Ovary (tissue), 9 donors: ENCODE data around the gene SCART1. TPM values are rescaled to one million over a fixed set of nuclear protein-coding genes. Genes with fewer than 3 reads are reported as not detected.
"Not testable (repeated sequence)": the region's sequence is repeated elsewhere in the genome, so short reads cannot be mapped to it uniquely, and the experiment has no call there.

ENCODE experiments used
- DNase-seq, 5 donors: peaks; one replicate each; pipeline ENCODE4 v3.0.0-alpha.2; 2019 to 2020
- H3K27ac ChIP-seq, 2 donors: fragments of 200-600 bp; one replicate each; pipeline versions ENCODE4 v1.5.1 to v1.8.0; 2019 to 2022
- H3K27me3 ChIP-seq: fragments of 200-600 bp; one replicate; pipeline ENCODE4 v1.8.0; 2022
- H3K36me3 ChIP-seq: fragments of 200-600 bp; sonication (generic); one replicate; pipeline ENCODE4 v1.5.1; 2019
- H3K4me1 ChIP-seq: one replicate; pipeline ENCODE4 v1.8.1; 2013; ENCODE audit warnings: mild to moderate bottlenecking, moderate library complexity; ENCODE audit not compliant: insufficient read depth
- H3K4me3 ChIP-seq: fragments of 200-600 bp; sonication (generic); one replicate; pipeline ENCODE4 v1.5.1; 2017
- H3K9me3 ChIP-seq, 2 donors: fragments of 200-600 bp in 1 of 2; sonication (generic) in 1 of 2; one replicate each; pipeline versions ENCODE4 v1.5.1 to v1.8.1; 2013 to 2019; ENCODE audit warnings: mild to moderate bottlenecking in 1 of 2, moderate library complexity in 1 of 2
- EP300 ChIP-seq: sonication (generic); formaldehyde crosslinking; IDR thresholded peaks from one replicate; pipeline ENCODE4 v1.6.1; 2017; ENCODE audit warnings: antibody characterized with exemption
- POLR2A ChIP-seq: fragments of 450-650 bp; IDR thresholded peaks from one replicate; pipeline ENCODE4 v1.6.1; 2017; ENCODE audit warnings: antibody characterized with exemption, mild to moderate bottlenecking, moderate library complexity
- WGBS, 3 donors: extraction: QIAGEN DNeasy Blood & Tissue Kit in 1 of 3; methylation state at CpG; one replicate each; pipeline versions ENCODE4 v1.1.5 to v1.1.7; 2013 to 2017; 5-methylcytosine and 5-hydroxymethylcytosine counted together
- intact Hi-C, 4 donors: fragments of 100-400 bp; cut with DNase I; formaldehyde crosslinking; loops; one replicate each; pipeline versions ENCODE4 v1.11.0 to v1.15.1; 2022 to 2023
- polyA plus RNA-seq, 2 donors: library from polyadenylated mRNA; stranded (reverse); fragments of 200-250 nt in 1 of 2; fragments of 350-450 nt in 1 of 2; fragmentation: Illumina TruSeq in 1 of 2; extraction: RNeasy Lipid Tissue Mini Kit (QIAGEN cat#74804) in 1 of 2; gene quantifications; one replicate each; pipeline ENCODE4 v1.2.3, GENCODE V29; 2013 to 2014
- total RNA-seq, 7 donors: library from RNA; depleted of rRNA in 2 of 7; stranded (reverse); fragments of >200 nt in 2 of 7; fragmentation: NEBNext Ultra II Directional in 3 of 7; extraction: Animal tissue kit (Norgen Biotek cat#: 25700) in 3 of 7; gene quantifications; one replicate each; pipeline versions ENCODE4 v1.1.0 to v1.2.4, GENCODE V29; 2016 to 2023
- TF ChIP-seq, protein P1 (sequence below), 3 donors: fragments of 450-650 bp in 2 of 3; fragments of 200-600 bp in 1 of 3; IDR thresholded peaks; one replicate each; pipeline versions ENCODE4 v1.5.1 to v1.8.0; 2016 to 2022; ENCODE audit warnings: antibody characterized with exemption in 3 of 3, mild to moderate bottlenecking in 1 of 3
- donor health status: DM: no; HTN: no; CAD: no; lungs with moderate emphysema.
- donor health status: DM: no; HTN: no; CAD: no.
- donor health status: Bipolar disorder and iron deficiency.
- donor health status: DM: yes; HTN: yes; CAD: no.
- donor health status: DM: no; HTN: no; CAD: no.
- donor health status: DM: yes; HTN: yes; CAD: no.

The SCART1 gene
- total and polyA plus RNA-seq, 9 donors: 0.71 to 5.0 (median 2.7) TPM

DNA sequence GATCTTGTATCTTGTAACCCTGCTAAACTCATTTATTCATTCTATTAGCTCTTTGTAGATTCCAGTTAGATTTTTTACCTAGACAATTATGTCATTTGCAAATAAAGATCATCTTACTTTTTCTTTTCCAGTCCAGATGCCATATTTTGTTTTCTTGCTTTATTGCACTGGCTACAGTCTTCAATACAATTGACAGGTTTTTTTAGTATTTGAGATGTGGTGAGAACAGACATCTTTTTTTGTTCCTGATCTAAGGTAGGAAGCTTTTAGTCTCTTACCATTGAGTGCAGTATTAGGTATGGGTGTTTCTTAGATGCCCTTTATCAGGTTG lies 41.4 kb upstream of the SCART1 start:
- DNase-seq: no peak
- Histone ChIP-seq H3K27ac (no peak overlapping the region), H3K4me3 (no peak overlapping the region), H3K27me3 (no peaks in the 10 kb centered on the region), H3K36me3 (no peaks in the 10 kb centered on the region), H3K9me3 (peaks cover 0 to 6% of the 10 kb centered on the region in 2 donors), H3K4me1 (no peaks in the 10 kb centered on the region)
- TF ChIP-seq EP300 (no peak), POLR2A (no peak)
- TF ChIP-seq, protein P1, sequence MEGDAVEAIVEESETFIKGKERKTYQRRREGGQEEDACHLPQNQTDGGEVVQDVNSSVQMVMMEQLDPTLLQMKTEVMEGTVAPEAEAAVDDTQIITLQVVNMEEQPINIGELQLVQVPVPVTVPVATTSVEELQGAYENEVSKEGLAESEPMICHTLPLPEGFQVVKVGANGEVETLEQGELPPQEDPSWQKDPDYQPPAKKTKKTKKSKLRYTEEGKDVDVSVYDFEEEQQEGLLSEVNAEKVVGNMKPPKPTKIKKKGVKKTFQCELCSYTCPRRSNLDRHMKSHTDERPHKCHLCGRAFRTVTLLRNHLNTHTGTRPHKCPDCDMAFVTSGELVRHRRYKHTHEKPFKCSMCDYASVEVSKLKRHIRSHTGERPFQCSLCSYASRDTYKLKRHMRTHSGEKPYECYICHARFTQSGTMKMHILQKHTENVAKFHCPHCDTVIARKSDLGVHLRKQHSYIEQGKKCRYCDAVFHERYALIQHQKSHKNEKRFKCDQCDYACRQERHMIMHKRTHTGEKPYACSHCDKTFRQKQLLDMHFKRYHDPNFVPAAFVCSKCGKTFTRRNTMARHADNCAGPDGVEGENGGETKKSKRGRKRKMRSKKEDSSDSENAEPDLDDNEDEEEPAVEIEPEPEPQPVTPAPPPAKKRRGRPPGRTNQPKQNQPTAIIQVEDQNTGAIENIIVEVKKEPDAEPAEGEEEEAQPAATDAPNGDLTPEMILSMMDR (IDR thresholded peaks at IDR 0.05): no peak
- intact Hi-C loops: no loop called here

DNA sequence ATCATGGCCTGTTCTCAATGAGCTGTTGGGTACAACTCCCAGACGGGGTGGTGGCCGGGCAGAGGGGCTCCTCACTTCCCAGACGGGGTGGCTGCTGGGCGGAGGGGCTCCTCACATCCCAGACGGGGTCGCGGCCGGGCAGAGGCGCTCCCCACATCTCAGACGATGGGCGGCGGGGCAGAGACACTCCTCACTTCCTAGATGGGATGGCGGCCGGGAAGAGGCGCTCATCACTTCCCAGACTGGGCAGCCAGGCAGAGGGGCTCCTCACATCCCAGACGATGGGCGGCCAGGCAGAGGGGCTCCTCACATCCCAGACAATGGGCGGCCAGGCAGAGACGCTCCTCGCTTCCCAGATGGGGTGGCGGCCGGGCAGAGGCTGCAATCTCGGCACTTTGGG lies 39.3 kb upstream of the SCART1 start:
- WGBS, 3 donors: 96 to 98% (median 98%) methylated on average over 20 to 23 of the region's 23 CpGs
- H3K4me1 ChIP-seq, H3K9me3 ChIP-seq, H3K27ac ChIP-seq, H3K27me3 ChIP-seq, intact Hi-C loops, H3K4me3 ChIP-seq, H3K36me3 ChIP-seq, DNase-seq: not testable (repeated sequence)

DNA sequence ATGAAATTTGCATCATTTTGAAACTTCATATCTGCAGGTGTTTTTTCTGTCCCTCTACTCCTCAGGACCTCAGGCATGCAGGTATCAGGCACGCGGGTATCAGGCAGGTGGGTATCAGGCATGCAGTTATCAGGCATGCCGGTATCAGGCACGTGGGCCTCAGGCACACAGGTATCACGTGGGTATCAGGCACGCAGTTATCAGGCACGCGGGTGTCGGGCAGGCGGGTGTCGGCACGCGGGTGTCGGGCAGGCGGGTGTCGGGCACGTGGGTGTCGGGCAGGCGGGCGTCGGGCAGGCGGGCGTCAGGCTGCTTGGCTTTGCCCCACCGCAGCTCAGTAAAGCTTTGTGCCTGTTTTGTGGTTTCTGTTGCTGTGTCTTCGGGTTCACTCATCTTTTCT lies 38.0 kb upstream of the SCART1 start:
- 93 to 96% (median 95%) methylated on average over 25 of the region's 25 CpGs for WGBS, 3 donors
- Histone ChIP-seq H3K9me3 (peaks cover 0 to 3% of the 10 kb centered on the region in 2 donors), H3K27me3 (no peaks in the 10 kb centered on the region), H3K36me3 (no peaks in the 10 kb centered on the region), H3K4me1 (no peaks in the 10 kb centered on the region), H3K4me3 (no peak overlapping the region), H3K27ac (no peak overlapping the region)
- DNase-seq: no peak
- TF ChIP-seq, protein P1 (IDR thresholded peaks at IDR 0.05): no peak
- no peak for TF ChIP-seq EP300
- TF ChIP-seq POLR2A: no peak
- intact Hi-C loops: no loop called here

DNA sequence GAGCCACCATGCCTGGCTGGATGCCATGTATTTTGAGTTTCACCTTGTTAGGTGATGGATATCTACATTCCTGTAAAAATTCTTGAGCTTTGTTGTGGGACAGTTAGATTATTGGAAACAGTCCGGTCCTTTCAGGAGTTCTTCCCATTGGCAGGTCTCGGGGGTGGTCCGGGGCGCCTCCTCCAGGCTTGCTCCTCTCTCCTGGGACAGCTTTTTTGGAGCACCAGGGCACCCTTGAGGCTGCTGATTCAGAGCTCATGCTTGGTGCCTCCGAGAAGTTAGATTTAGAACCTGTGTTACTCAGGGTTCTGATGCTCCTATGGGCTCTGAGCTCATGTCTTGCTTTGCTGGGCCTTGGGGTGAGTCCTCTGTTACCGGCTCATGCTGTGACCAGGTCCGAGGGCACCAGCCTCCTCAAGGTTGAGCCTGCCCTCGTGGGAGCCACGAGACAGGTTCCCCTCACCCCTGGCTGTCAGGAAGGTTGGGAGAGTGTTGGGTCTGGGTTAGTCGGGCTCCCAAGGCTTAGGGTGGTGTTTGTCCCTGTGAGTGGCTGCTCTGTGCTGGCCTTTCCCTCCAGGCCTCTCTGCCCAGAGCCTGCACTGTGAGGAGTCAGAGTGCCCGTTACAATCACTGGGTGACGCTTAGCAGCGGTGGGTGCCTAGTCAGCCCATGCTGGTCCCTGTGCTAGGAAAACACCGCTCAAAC lies 35.3 kb upstream of the SCART1 start:
- TF ChIP-seq POLR2A (no peak), EP300 (no peak)
- TF ChIP-seq, protein P1 (IDR thresholded peaks at IDR 0.05): no peak
- H3K4me3 ChIP-seq: no peak overlapping the region
- H3K27me3 ChIP-seq: no peaks in the 10 kb centered on the region
- no peaks in the 10 kb centered on the region for H3K36me3 ChIP-seq
- WGBS, 3 donors: 90 to 95% (median 94%) methylated on average over 14 of the region's 14 CpGs
- H3K27ac ChIP-seq: no peak overlapping the region
- DNase-seq: peak in 1 of 5 donors; percentile 10
- peaks cover 3% of the 10 kb centered on the region for H3K4me1 ChIP-seq
- H3K9me3 ChIP-seq: no peaks in the 10 kb centered on the region
- intact Hi-C loops: no loop called here

DNA sequence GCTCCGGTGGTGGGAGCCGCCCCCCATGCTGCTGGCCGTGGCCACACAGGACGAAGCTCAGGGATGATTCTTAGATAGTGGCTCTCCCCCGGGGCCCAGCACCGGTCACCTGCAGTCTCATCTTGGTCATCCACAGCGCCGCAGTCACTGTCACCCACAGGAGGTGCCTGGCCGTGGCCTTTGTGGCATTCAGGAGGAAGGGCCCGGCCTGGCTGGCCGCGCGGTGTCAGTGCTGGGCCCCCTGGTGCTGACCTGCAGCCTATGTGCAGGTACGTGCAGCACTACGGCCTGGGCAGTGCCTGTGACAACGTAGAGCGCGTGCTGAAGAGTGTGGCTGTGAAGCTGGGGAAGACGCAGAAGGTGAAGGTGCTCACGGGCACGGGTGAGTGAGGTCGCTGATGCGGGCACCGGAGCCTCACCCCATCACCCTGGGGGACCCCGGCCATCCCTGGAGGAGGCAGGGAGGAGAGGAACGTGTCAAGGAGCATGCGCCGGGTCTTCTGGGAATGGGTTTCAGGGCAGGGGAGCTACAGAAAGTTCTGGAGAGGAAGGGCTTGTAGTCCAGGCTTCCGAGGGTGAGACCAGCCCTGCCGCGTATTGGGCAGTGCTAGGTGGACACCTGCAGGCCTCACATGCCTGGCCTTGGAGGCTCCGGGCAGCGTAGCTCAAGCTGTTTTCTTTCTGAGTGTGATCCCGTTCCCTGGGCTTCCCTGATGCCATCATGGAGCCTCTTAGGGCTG lies 34.4 kb upstream of the SCART1 start:
- H3K27me3 ChIP-seq: no peaks in the 10 kb centered on the region
- no peaks in the 10 kb centered on the region for H3K36me3 ChIP-seq
- peak in 1 of 5 donors; percentile 14 for DNase-seq
- H3K9me3 ChIP-seq: no peaks in the 10 kb centered on the region
- intact Hi-C loops: no loop called here
- H3K27ac ChIP-seq: no peak overlapping the region
- H3K4me1 ChIP-seq: peaks cover 3% of the 10 kb centered on the region
- 84 to 88% (median 87%) methylated on average over 34 of the region's 34 CpGs for WGBS, 3 donors
- TF ChIP-seq EP300 (no peak), POLR2A (no peak)
- TF ChIP-seq, protein P1 (IDR thresholded peaks at IDR 0.05): no peak
- H3K4me3 ChIP-seq: no peak overlapping the region
